ENCODE data around the gene CLCA4.

DNA sequence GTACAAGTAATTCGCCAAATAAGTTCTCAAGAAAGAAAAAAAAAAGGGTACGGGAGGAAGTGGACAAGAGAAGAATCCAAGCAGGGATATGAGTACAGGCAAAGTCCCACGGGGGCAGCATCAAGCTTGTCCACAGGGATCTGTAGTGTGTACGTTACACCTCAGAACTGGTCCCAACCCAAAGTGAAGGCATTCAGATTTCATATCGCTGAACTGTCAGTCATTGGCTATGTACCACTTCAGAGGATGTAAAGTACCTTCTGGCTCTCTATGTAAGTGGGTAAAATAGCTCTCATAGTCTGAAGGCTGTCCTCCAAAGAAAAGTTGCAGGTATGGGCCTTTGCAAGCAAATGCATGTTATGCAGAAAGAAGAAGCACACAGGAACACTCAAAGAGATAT is 8.1 kb upstream of the CLCA4 start:
- TF ChIP-seq, protein P1, sequence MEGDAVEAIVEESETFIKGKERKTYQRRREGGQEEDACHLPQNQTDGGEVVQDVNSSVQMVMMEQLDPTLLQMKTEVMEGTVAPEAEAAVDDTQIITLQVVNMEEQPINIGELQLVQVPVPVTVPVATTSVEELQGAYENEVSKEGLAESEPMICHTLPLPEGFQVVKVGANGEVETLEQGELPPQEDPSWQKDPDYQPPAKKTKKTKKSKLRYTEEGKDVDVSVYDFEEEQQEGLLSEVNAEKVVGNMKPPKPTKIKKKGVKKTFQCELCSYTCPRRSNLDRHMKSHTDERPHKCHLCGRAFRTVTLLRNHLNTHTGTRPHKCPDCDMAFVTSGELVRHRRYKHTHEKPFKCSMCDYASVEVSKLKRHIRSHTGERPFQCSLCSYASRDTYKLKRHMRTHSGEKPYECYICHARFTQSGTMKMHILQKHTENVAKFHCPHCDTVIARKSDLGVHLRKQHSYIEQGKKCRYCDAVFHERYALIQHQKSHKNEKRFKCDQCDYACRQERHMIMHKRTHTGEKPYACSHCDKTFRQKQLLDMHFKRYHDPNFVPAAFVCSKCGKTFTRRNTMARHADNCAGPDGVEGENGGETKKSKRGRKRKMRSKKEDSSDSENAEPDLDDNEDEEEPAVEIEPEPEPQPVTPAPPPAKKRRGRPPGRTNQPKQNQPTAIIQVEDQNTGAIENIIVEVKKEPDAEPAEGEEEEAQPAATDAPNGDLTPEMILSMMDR (conservative IDR thresholded peaks at IDR 0.05) = no peak
- no peak for TF ChIP-seq ZFX (IDR thresholded peaks at IDR 0.05)

Data from C4-2B (cell line).